ENCODE measurements around the gene TSHZ1.

GRCh38 chr18:75213611-75214331 is 3.2 kb downstream of the TSHZ1 start:
- TF ChIP-seq, protein P1, sequence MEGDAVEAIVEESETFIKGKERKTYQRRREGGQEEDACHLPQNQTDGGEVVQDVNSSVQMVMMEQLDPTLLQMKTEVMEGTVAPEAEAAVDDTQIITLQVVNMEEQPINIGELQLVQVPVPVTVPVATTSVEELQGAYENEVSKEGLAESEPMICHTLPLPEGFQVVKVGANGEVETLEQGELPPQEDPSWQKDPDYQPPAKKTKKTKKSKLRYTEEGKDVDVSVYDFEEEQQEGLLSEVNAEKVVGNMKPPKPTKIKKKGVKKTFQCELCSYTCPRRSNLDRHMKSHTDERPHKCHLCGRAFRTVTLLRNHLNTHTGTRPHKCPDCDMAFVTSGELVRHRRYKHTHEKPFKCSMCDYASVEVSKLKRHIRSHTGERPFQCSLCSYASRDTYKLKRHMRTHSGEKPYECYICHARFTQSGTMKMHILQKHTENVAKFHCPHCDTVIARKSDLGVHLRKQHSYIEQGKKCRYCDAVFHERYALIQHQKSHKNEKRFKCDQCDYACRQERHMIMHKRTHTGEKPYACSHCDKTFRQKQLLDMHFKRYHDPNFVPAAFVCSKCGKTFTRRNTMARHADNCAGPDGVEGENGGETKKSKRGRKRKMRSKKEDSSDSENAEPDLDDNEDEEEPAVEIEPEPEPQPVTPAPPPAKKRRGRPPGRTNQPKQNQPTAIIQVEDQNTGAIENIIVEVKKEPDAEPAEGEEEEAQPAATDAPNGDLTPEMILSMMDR (IDR thresholded peaks at IDR 0.05), result no peak
- TF ChIP-seq POLR2A (IDR thresholded peaks at IDR 0.05), result no peak
